Right lobe of liver (tissue), 6 donors: ENCODE results near the gene VSIG2. TPM values are rescaled to one million over a fixed set of nuclear protein-coding genes. Genes with fewer than 3 reads are reported as not detected.

Experiments
- ATAC-seq, 4 donors: fragments of 200-7000 bp; cut with Tn5 transposase; one replicate each; pipeline ENCODE4 v1.9.1; 2020; ENCODE audit warnings: mild to moderate bottlenecking in 4 of 4, moderate library complexity in 4 of 4
- DNase-seq, 3 donors: peaks; one replicate each; pipeline ENCODE4 v3.0.0-alpha.2; 2020
- H3K27ac ChIP-seq, 3 donors: fragments of 200-600 bp; one replicate each; pipeline ENCODE4 v1.8.0; 2022
- H3K27me3 ChIP-seq, 2 donors: fragments of 200-600 bp; one replicate each; pipeline ENCODE4 v1.8.0; 2022
- H3K36me3 ChIP-seq, 4 donors: fragments of 200-600 bp; sonication (generic) in 1 of 4; one replicate each; pipeline versions ENCODE4 v1.5.1 to v1.8.0; 2017 to 2022; ENCODE audit warnings: control low read depth in 1 of 4
- H3K4me1 ChIP-seq, 4 donors: fragments of 200-600 bp; sonication (generic) in 1 of 4; one replicate each; pipeline versions ENCODE4 v1.5.1 to v1.8.0; 2017 to 2022; ENCODE audit warnings: control low read depth in 1 of 4
- H3K4me3 ChIP-seq, 3 donors: fragments of 200-600 bp; one replicate each; pipeline ENCODE4 v1.8.0; 2022
- H3K9me3 ChIP-seq, 4 donors: fragments of 200-600 bp; sonication (generic) in 1 of 4; one replicate each; pipeline versions ENCODE4 v1.5.1 to v1.8.0; 2017 to 2022; ENCODE audit warnings: control low read depth in 1 of 4
- CTCF ChIP-seq, 4 donors: fragments of 200-600 bp in 3 of 4; fragments of 450-650 bp in 1 of 4; IDR thresholded peaks; one replicate each; pipeline versions ENCODE4 v1.5.1 to v1.8.0; 2016 to 2022; ENCODE audit warnings: antibody characterized with exemption in 4 of 4, mild to moderate bottlenecking in 2 of 4
- POLR2A ChIP-seq: fragments of 450-650 bp; IDR thresholded peaks from one replicate; pipeline ENCODE4 v1.6.1; 2017; ENCODE audit warnings: antibody characterized with exemption, mild to moderate bottlenecking
- WGBS: methylation state at CpG from one replicate; pipeline ENCODE4 v1.1.6; 2018; ENCODE audit warnings: low coverage, low lambda C conversion rate; ENCODE audit not compliant: insufficient coverage; ENCODE audit errors: missing lambda C conversion rate; 5-methylcytosine and 5-hydroxymethylcytosine counted together
- intact Hi-C, 2 donors: fragments of 100-400 bp; cut with DNase I; formaldehyde crosslinking; loops; one replicate each; pipeline versions ENCODE4 v1.11.2 to v1.14.1; 2022
- total RNA-seq, 6 experiments: library from RNA; depleted of rRNA in 2 of 6; stranded (reverse); fragments of >200 nt in 2 of 6; fragmentation: NEBNext Ultra II Directional in 3 of 6; extraction: Animal tissue kit (Norgen Biotek cat#: 25700) in 3 of 6; gene quantifications; one replicate each; pipeline versions ENCODE4 v1.1.0 to v1.2.4, GENCODE V29; 2016 to 2023
- donor health status: DM: no; HTN: yes; CAD: no.
- donor health status: DM: no; HTN: no; CAD: no.
- donor health status: DM: no; HTN: no; CAD: no.
- donor health status: DM: no; HTN: yes; CAD: no.
- donor health status: DM: no; HTN: yes; CAD: no.

Gene VSIG2
- total RNA-seq, 6 experiments from 2014 or later, result 0.68 to 1.4 (median 0.83) TPM; not detected in 1

- Histone ChIP-seq H3K9me3 (no peaks in the 10 kb centered on the region), H3K27ac (peak overlapping the region; percentile 43 to 65 (median 53)), H3K36me3 (no peaks in the 10 kb centered on the region), H3K4me1 (peaks cover 0 to 10% (median 0%) of the 10 kb centered on the region in 4 donors), H3K27me3 (peaks cover 0 to 9% of the 10 kb centered on the region in 2 donors), H3K4me3 (peak overlapping the region; percentile 46 to 62 (median 52))
- ATAC-seq (peak; percentile 92 to 93 (median 92)), DNase-seq (peak; percentile 86 to 90 (median 90))
- under 1% methylated on average over 21 of the region's 37 CpGs for WGBS
- TF ChIP-seq POLR2A (peak; percentile 65), CTCF (IDR thresholded peaks at IDR 0.05) (peak; percentile 33 to 52 (median 40))
- intact Hi-C loops, result no loop called here
Measured at GRCh38 chr11:124746621-124747243, 5.3 kb downstream of the VSIG2 start.

- peaks cover 0 to 9% of the 10 kb centered on the region in 2 donors for H3K27me3 ChIP-seq
- intact Hi-C loops, result no loop called here
Measured at GRCh38 chr11:124745835-124746620, 6.0 kb downstream of the VSIG2 start.

DNA sequence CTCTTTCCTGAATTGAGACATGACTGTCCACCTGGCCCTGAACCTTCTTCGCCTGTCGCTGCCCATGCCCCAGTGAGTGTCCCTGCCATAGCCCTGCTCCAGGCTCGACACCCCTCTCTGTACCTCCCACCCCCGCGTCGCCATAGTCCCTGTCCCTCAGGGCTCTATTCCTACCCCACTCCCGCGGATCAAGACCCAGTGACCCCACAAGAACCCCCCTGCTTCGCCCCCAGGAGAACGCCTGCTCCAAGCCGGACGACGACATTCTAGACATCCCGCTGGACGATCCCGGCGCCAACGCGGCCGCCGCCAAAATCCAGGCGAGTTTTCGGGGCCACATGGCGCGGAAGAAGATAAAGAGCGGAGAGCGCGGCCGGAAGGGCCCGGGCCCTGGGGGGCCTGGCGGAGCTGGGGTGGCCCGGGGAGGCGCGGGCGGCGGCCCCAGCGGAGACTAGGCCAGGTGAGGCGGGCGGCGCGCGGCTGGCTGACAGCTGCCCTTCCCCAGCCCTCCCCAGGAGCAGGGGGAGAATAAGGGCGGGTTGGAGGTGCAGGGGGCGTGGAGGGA is 6.7 kb downstream of the VSIG2 start:
- no peak for TF ChIP-seq POLR2A
- TF ChIP-seq CTCF (IDR thresholded peaks at IDR 0.05), result no peak
- Histone ChIP-seq H3K4me1 (peaks cover 0 to 9% (median 0%) of the 10 kb centered on the region in 4 donors), H3K4me3 (peak overlapping the region in 2 of 3 donors; percentile 46 to 62), H3K27ac (no peak overlapping the region), H3K27me3 (peaks cover 0 to 9% of the 10 kb centered on the region in 2 donors), H3K9me3 (no peaks in the 10 kb centered on the region), H3K36me3 (no peaks in the 10 kb centered on the region)
- WGBS, result 32% methylated on average over 21 of the region's 44 CpGs
- intact Hi-C loops, result no loop called here
- DNase-seq (no peak), ATAC-seq (no peak)

More at GRCh38 chr11:124745835-124746620, 6.0 kb downstream of the VSIG2 start:
- Histone ChIP-seq H3K9me3 (no peaks in the 10 kb centered on the region), H3K4me1 (peaks cover 0 to 9% (median 0%) of the 10 kb centered on the region in 4 donors), H3K27ac (peak overlapping the region; percentile 43 to 65 (median 53)), H3K4me3 (peak overlapping the region; percentile 46 to 62 (median 52)), H3K36me3 (no peaks in the 10 kb centered on the region)
- TF ChIP-seq CTCF (IDR thresholded peaks at IDR 0.05), result peak in 3 of 4 donors; percentile 10 to 19 (median 13)
- TF ChIP-seq POLR2A, result no peak
- DNase-seq (peak in 1 of 3 donors; percentile 42), ATAC-seq (peak in 3 of 4 donors; percentile 2 to 20 (median 4))
- WGBS, result 6% methylated on average over 30 of the region's 41 CpGs

- TF ChIP-seq CTCF (IDR thresholded peaks at IDR 0.05) (no peak), POLR2A (no peak)
- Histone ChIP-seq H3K9me3 (no peaks in the 10 kb centered on the region), H3K4me1 (peaks cover 0 to 20% (median 0%) of the 10 kb centered on the region in 4 donors), H3K36me3 (no peaks in the 10 kb centered on the region), H3K27ac (no peak overlapping the region), H3K4me3 (no peak overlapping the region), H3K27me3 (peaks cover 0 to 9% of the 10 kb centered on the region in 2 donors)
- no peak for DNase-seq
- intact Hi-C loops, result no loop called here
- WGBS, result 84% methylated on average over 5 of the region's 6 CpGs
- ATAC-seq, result no peak
Measured at GRCh38 chr11:124743050-124743449, 9.0 kb downstream of the VSIG2 start.
